HG02840 (cell line): Measurements from ENCODE around the gene PSMD4.
"Not testable (repeated sequence)": the region's sequence is repeated elsewhere in the genome, so short reads cannot be mapped to it uniquely, and the experiment has no call there.

Experiments
- ATAC-seq: cut with Tn5 transposase; IDR thresholded peaks from one replicate; pipeline ENCODE4 v1.9.1; 2021; ENCODE audit warnings: mild to moderate bottlenecking, moderate library complexity, moderate number of reproducible peaks; ENCODE audit not compliant: unreplicated experiment, low FRiP score

PSMD4 gene

DNA sequence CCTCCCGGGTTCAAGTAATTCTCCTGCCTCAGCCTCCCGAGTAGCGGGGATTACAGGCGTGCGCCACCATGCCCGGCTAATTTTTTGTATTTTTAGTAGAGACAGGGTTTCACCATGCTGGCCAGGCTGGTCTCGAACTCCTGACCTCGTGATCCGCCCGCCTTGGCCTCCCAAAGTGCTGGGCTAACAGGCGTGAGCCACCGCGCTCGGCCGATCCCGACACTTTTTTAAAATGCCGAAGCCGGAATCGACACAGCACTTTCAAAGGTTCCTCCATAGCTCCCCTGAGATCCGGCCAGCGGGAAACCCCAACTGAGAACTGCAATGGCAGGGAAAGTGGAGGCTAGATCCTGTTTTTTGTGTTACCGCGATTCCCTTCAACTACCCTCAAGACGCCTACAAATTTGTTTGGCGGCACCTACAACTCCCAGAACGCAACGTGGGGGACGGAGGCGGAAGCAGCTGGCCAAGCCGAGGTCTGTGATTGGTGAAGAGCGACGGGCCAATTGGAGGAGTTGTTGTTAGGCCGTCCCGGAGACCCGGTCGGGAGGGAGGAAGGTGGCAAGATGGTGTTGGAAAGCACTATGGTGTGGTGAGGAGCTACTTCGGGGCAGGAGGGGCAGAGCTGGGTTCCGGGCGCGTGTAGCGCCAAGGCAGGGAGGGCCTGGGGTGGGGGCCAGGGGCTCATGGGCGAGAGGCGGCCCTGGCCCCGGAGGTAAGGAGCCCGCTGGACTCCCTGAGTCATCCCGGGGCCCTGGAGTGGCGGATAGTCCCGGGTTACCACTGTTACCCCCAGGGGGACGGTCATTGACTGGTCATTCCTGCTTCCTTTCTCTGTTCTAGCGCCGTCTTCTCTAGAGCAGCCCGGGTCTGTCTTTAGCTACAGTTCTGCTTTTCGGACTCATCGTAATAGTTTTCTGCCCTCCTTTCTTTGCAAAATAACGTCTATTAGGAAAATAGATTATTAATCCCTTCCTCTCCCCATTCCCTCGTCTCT is at the start of gene PSMD4:
Gene PSMD4 (plus strand): TSS at position 518 of the 997 bp plus-strand sequence. CDS start 49 bp downstream, at position 567.
- ATAC-seq: peak; percentile 90

DNA sequence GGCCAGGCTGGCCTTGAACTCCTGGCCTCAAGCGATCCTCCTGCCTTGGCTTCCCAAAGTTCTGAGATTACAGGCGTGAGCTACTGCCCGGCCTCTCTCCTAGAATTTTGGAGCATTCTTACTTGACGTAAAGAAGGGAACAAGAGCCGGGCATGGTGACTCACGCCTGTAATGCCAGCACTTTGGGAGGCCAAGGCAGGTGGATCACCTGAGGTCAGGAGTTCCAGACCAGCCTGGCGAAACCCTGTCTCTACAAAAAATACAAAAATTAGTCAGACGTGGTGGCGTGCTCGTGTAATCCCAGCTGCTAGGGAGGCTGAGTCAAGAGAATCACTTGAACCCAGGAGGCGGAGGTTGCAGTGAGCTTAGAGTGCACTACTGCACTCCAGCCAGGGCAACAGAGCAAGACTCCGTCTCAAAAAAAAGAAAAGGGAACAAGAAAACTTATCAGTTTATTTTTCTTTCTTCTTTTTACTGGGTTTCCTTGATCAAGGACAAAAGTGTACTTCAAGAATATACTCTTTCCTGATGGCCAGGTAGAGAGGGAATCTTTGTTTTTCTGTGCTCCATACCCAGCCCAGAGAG is 49.1 kb upstream of the PSMD4 start:
- not testable (repeated sequence) for ATAC-seq

- no peak for ATAC-seq
These were observed 43.7 kb upstream of the PSMD4 start for GRCh38 chr1:151210830-151211229.

DNA sequence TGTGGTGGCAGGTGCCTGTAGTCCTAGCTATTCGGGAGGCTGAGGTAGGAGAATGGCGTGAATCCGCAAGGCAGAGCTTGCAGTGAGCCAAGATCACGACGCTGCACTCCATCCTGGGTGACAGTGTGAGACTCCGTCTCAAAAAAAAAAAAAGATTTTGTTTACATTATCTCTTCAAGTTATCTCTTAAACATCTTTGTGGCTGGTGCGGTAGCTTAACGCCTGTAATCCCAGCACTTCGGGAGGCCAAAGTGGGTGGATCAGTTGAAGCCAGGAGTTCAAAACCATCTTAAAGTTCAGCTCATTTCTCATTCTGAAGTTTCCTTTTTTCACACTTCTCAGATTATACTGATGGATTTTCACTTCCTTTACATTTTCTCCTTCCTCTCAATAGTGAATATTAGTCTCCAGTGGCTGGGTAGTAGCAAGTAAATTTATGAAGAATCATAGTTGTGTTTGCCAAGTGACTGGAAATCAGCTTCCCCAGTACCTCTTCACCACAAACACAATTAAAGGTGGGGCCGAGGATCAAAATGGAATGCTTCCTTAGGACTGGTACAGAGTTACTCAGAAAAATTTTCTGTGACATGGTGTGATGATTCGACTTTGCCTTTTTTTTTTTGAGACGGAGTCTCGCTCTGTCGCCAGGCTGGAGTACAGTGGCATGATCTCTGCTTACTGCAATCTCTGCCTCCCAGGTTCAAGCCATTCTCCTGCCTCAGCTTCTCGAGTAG is 42.4 kb upstream of the PSMD4 start:
- no peak for ATAC-seq

DNA sequence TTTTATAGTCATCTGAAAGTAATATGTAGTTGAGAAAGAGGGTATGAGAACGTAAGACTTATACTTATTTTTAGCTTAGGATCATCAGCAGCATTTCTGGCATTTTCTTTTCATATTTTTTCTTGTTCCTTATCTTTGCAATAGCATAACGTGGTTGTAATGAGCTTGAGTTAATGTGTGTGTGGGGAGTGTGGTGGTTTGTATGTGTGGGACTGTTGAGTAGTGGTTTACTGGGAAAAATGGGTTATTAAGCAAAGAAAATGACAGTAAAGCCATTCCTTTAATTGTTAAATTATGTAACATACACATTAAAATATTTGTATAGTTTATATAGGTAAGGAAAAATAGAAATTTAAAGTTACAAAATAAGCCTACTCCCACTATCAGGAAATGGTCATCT is 41.0 kb upstream of the PSMD4 start:
- ATAC-seq: no peak

GRCh38 chr1:151221616-151222015 is 32.9 kb upstream of the PSMD4 start:
- no peak for ATAC-seq

- no peak for ATAC-seq
These were observed 32.4 kb upstream of the PSMD4 start for GRCh38 chr1:151222130-151222529.

GRCh38 chr1:151235235-151235634 is 19.3 kb upstream of the PSMD4 start:
- ATAC-seq: no peak

DNA sequence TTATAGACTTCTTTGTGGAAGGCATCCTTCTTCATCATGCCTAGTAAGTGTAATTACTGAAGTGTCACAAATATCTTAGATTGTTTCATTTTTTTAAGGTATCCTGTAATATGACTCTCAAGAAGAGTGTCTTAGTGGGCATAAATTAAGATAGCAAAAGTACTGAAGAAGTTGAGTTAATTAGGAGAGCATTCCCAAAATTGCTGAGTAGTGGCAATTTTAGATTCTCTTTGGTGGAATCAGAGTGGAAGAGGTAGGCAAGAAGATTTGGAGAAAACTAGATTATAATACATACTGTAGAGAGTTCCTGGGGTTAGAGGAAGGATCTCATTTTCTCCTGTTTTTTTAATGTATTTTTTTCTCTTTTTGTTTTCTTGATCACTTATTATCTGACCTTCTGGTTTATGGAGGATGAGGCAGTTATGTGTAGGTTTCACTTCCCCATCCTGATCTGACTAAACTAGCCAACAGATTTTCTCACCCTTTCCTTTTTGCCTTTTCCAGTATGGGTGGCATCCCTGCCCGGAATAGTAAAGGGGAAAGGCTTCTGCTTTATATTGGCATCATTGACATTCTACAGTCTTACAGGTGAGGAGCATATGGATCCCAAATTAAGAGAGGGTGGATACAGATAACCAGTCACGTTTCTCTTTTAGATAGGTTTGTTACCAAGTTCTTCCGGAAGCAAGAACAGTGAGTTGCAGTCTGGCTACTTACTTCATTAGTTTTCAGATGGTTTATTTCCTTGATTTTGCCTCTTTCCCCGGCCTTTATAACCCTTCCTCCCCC is 16.7 kb upstream of the PSMD4 start:
- ATAC-seq: no peak

- no peak for ATAC-seq
These were observed 16.1 kb upstream of the PSMD4 start for GRCh38 chr1:151238467-151238739.

- no peak for ATAC-seq
These were observed 12.1 kb upstream of the PSMD4 start for GRCh38 chr1:151242442-151242841.

GRCh38 chr1:151243683-151244216 is 10.8 kb upstream of the PSMD4 start:
- no peak for ATAC-seq

GRCh38 chr1:151246786-151247185 is 7.7 kb upstream of the PSMD4 start:
- no peak for ATAC-seq

DNA sequence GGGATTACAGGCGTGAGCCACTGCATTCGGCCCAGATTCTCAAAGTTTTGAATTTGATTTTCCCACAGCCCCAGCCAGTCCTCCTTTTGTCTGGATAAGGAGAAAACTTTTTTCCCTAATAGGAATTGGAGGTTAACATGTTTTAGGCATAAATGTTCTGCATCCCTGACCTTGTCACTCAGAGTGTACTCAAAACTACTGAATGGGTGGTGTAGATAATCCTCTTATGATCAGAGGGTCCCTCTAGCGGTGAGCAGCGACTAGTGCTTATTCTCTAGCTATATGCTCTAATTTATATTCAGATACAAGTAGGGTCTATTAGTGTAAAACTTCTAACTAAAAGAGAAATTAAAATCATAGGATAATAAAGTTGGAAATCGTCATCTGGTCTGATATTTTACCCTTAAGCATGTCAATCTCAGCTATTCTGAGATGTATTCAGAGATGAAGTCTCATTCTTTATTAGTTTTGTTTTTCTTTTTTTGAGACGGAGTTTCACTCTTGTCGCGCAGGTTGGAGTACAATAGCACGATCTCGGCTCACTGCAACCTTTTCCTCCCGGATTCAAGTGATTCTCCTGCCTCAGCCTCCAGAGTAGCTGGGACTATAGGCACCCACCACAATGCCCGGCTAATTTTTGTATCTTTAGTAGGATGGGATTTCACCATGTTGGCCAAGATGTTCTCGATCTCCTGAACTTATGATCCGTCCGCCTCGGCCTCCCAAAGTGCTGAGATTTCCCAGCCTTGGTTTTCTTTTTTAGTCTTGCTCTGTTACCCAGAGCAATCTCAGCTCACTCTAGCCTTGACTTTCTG is 2.7 kb upstream of the PSMD4 start:
- ATAC-seq: peak; percentile 49

DNA sequence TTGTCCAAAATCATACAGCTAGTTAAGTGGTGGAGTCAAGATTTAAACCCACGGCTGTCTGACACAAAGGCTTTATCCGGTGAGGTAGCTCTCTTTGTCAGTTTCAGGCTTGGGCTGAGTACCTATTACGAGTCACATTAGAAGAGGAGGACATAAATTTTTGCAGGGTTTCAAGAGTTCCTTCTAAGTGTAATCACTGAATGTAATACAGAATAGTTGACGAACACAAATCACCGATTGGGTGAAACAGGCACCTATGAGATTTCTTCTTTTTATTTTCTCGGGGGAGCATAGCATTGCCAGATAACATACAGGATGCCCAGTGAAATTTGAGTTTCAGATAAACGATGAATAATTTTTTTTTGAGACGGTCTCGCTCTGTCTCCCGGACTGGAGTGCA is 847 bp downstream of the PSMD4 start:
- no peak for ATAC-seq

- no peak for ATAC-seq
These were observed 4.8 kb downstream of the PSMD4 start for GRCh38 chr1:151259351-151259750.

DNA sequence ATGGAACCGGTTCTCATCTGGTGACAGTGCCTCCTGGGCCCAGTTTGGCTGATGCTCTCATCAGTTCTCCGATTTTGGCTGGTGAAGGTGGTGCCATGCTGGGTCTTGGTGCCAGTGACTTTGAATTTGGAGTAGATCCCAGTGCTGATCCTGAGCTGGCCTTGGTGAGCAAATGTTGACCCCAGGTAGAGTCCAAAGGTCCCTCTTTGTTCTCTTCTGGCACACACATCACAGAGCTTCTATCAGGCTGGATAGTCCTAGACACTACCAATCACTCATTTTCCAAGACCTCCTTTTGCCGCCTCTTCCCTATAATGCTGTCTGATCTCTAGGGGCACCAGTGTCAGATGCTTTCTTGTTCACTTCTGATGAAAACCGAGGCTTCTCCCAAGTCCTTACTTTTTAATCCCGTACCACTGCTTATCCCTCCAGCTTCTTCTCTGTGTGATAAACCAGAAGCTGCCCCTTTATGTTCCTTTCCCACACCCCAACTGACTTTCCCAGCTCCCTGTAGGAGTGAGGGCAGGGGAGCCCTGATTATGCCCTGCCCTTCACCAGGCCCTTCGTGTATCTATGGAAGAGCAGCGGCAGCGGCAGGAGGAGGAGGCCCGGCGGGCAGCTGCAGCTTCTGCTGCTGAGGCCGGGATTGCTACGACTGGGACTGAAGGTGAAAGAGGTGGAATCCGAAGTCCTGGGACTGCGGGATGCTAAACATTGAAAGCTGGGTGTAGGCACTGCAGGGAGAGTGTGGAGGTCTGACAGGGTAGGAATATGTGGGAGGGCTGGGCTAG is 11.1 kb downstream of the PSMD4 start:
- no peak for ATAC-seq

GRCh38 chr1:151266315-151266714 is 11.8 kb downstream of the PSMD4 start:
- ATAC-seq: no peak

- no peak for ATAC-seq
These were observed 12.3 kb downstream of the PSMD4 start for GRCh38 chr1:151266821-151267220.
